SU-DHL-6 (cell line): Measurements from ENCODE around the gene KIDINS220.

Experiments
- H2AFZ ChIP-seq: fragments of 200-600 bp; sonication (generic); 2 replicates; pipeline ENCODE4 v1.6.1; 2014; ENCODE audit warnings: low read depth, mild to moderate bottlenecking, moderate library complexity, mixed read lengths, antibody characterized with exemption, low read length; ENCODE audit not compliant: severe bottlenecking
- H3F3A ChIP-seq: fragments of 200-600 bp; shearing (Covaris generic); 2 replicates; pipeline ENCODE4 v1.6.0; 2016; ENCODE audit warnings: antibody characterized with exemption, mild to moderate bottlenecking; ENCODE audit not compliant: insufficient read depth
- H3K27ac ChIP-seq: fragments of 200-600 bp; sonication (generic); 2 replicates; pipeline ENCODE4 v1.5.1; 2016; ENCODE audit warnings: low read depth, mild to moderate bottlenecking, low read length, moderate library complexity, mixed read lengths
- H3K27me3 ChIP-seq: fragments of 200-600 bp; sonication (generic), shearing (Covaris generic); 2 replicates; pipeline ENCODE4 v1.6.0; 2014; ENCODE audit warnings: mild to moderate bottlenecking, low read length
- H3K36me3 ChIP-seq: fragments of 200-600 bp; sonication (generic); 2 replicates; pipeline ENCODE4 v1.6.1; 2014; ENCODE audit warnings: mild to moderate bottlenecking, low read length, mixed read lengths
- H3K4me2 ChIP-seq: fragments of 300-600, 200-600 bp; shearing (Covaris generic), sonication (generic); 2 replicates; pipeline ENCODE4 v1.6.0; 2014; ENCODE audit warnings: low read length, low read depth, mild to moderate bottlenecking; ENCODE audit not compliant: poor library complexity, severe bottlenecking
- H3K4me3 ChIP-seq: fragments of 200-600 bp; sonication (generic); 2 replicates; pipeline ENCODE4 v1.5.1; 2014; ENCODE audit warnings: antibody characterized with exemption, low read length, mild to moderate bottlenecking, mixed read lengths; ENCODE audit not compliant: insufficient read depth, poor library complexity, severe bottlenecking
- H3K79me2 ChIP-seq: fragments of 200-600 bp; sonication (generic); 2 replicates; pipeline ENCODE4 v1.6.1; 2014; ENCODE audit warnings: mild to moderate bottlenecking, low read length, moderate library complexity; ENCODE audit not compliant: insufficient read depth
- H3K9ac ChIP-seq: fragments of 200-600 bp; sonication (generic); 2 replicates; pipeline ENCODE4 v1.7.0; 2014; ENCODE audit warnings: mild to moderate bottlenecking, low read length
- H3K9me2 ChIP-seq: fragments of 200-600 bp; sonication (generic); replicated peaks from 2 replicates; pipeline ENCODE4 v1.6.1; 2014; ENCODE audit warnings: low read length; ENCODE audit not compliant: insufficient read depth
- H3K9me3 ChIP-seq: fragments of 200-600 bp; sonication (generic); 2 replicates; pipeline ENCODE4 v1.6.1; 2014; ENCODE audit warnings: low read length, mixed read lengths; ENCODE audit not compliant: insufficient read depth
- H4K20me1 ChIP-seq: fragments of 200-600 bp; sonication (generic); 2 replicates; pipeline ENCODE4 v1.6.1; 2014; ENCODE audit warnings: low read depth, mild to moderate bottlenecking, antibody characterized with exemption, low read length, moderate library complexity, mixed read lengths
- EZH2phosphoT487 ChIP-seq: fragments of 200-600 bp; sonication (generic), shearing (Covaris generic); conservative IDR thresholded peaks from 2 replicates; pipeline ENCODE4 v1.6.1; 2018; ENCODE audit warnings: mild to moderate bottlenecking, antibody characterized with exemption, low read length, moderate library complexity, mixed read lengths
- TF ChIP-seq, protein P1 (sequence below): fragments of 200-600 bp; sonication (generic); IDR thresholded peaks from one replicate; pipeline ENCODE4 v1.5.1; 2017; ENCODE audit warnings: antibody characterized with exemption, mild to moderate bottlenecking, low read length, moderate library complexity; ENCODE audit not compliant: insufficient read depth, poor library complexity, severe bottlenecking

KIDINS220 gene

DNA sequence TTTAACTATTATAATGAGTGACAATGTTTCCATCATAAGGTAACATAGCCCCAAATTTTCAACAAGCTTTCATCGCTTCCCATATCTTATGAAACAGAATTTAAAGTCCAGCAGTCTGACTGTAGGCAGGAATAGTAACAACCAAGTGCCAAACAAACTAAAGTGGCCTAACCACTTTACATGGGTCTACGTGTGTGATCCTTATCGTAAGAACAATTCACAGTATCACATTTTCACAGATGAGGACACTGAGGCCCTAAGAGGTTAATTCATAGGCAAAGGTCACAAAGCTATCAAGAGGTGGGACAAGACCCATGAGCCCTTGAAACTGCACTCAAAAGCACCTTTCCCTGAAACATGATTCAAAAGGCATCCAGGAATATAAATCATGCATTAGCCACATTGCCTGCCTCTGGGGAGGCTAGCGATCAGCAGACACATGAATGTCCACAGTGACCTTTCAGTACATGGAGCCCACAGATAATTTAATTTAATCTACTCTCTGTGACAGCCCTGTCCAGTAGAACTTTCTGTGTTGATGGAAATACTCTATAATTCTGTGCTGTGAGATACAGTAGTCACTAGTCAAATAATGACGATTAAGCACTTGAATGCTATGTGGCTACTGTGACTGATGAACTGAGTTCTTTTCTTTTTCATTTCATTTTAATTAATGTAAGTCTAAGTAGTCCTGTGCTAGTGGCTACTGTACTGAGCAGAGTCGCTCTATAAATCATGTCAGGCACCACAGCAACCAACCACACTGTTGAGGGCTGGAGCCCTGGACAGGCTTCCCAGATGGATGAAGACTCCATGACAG is 30.3 kb downstream of the KIDINS220 start:
- Histone ChIP-seq H3K9me3 (no peaks in the 10 kb centered on the region), H3K4me3 (no peak overlapping the region), H3K27me3 (no peaks in the 10 kb centered on the region), H3F3A (no peaks in the 10 kb centered on the region), H2AFZ (no peak overlapping the region), H3K27ac (no peak overlapping the region), H3K9ac (no peak overlapping the region), H4K20me1 (no peaks in the 10 kb centered on the region), H3K4me2 (no peak overlapping the region), H3K79me2 (no peaks in the 10 kb centered on the region), H3K9me2 (no peaks in the 10 kb centered on the region), H3K36me3 (no peaks in the 10 kb centered on the region)
- no peak for TF ChIP-seq EZH2phosphoT487
- TF ChIP-seq, protein P1, sequence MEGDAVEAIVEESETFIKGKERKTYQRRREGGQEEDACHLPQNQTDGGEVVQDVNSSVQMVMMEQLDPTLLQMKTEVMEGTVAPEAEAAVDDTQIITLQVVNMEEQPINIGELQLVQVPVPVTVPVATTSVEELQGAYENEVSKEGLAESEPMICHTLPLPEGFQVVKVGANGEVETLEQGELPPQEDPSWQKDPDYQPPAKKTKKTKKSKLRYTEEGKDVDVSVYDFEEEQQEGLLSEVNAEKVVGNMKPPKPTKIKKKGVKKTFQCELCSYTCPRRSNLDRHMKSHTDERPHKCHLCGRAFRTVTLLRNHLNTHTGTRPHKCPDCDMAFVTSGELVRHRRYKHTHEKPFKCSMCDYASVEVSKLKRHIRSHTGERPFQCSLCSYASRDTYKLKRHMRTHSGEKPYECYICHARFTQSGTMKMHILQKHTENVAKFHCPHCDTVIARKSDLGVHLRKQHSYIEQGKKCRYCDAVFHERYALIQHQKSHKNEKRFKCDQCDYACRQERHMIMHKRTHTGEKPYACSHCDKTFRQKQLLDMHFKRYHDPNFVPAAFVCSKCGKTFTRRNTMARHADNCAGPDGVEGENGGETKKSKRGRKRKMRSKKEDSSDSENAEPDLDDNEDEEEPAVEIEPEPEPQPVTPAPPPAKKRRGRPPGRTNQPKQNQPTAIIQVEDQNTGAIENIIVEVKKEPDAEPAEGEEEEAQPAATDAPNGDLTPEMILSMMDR, result no peak

DNA sequence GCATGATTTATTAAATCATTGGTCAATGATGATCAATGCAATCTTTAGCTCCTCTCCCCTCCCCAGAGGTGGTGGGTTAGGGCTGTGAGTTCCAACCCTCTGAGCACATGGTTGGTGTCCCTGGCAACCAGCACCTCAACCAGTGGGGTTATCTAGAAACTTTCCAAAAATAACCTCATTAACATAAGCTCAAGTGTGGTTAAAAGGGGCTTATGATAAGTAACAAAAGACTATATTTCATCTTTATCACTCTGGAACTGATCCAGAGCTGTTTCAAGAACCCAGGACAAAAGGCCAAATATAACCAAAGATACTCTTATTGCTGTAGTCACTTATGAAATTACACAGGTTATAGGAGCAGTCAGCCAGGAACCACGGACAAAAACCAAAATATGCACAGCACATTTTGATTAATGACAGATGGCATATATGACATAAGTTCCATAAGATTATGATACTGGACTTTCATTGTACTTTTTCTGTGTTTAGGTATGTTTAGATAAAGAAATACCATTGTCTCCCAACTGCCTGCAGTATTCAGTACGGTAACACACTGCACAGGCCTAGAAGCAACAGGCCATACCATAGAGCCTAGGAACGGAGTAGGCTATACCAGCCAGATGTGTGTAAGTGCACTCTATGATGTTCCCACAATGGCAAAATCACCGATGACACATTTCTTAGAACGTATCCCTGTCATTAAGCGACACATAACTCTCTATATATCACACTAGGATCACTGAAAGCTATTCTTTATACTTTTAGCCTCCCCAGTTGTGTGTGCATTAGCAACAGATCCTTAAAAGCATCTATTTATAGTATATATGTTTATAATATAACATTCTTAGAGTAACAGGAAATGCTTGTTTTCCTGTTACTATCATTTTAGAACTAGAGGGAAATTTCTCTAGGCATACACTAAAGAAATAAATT is 31.9 kb downstream of the KIDINS220 start:
- H3K9ac ChIP-seq, result no peak overlapping the region
- no peak overlapping the region for H3K4me3 ChIP-seq
- H3F3A ChIP-seq, result no peaks in the 10 kb centered on the region
- H2AFZ ChIP-seq, result no peak overlapping the region
- no peak overlapping the region for H3K27ac ChIP-seq
- no peaks in the 10 kb centered on the region for H3K27me3 ChIP-seq
- no peaks in the 10 kb centered on the region for H3K9me3 ChIP-seq
- no peaks in the 10 kb centered on the region for H3K79me2 ChIP-seq
- no peak overlapping the region for H3K4me2 ChIP-seq
- H3K36me3 ChIP-seq, result no peaks in the 10 kb centered on the region
- H4K20me1 ChIP-seq, result no peaks in the 10 kb centered on the region
- no peaks in the 10 kb centered on the region for H3K9me2 ChIP-seq
- TF ChIP-seq, protein P1, result no peak
- TF ChIP-seq EZH2phosphoT487, result no peak

DNA sequence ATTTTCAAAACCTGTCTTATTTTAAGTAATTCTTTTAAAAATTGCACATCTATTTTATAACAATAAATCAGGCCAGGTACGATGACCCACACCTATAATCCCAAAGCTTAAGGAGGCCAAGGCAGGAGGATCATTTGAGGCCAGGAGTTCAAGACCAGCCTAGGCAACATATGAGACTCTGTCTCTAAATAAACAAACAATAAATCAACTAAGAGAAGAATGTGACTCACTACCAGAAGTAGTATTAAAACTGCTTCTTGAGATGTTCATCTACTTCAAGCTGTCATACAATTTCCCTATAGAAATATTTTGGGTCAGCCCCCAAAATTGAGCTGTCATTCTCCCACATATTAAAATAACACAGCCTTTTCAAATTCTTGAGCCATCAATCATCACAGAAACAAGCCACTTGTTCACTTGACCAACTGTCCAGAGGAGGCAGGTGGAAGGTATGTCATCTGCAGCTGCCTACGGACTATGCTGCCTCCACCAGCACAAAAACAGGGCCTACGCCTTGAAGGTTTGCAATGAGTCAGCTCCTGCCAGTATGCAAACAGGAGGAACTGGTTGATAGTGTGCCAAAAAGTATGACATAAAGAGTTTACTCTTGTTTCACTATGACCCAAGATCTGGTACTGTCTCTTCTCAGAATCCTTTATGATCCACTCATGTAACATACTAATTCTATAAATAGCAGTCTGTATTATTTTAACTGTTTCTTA is 33.6 kb downstream of the KIDINS220 start:
- TF ChIP-seq, protein P1, result no peak
- no peak for TF ChIP-seq EZH2phosphoT487
- H3K27me3 ChIP-seq, result no peaks in the 10 kb centered on the region
- no peak overlapping the region for H3K4me3 ChIP-seq
- H3F3A ChIP-seq, result no peaks in the 10 kb centered on the region
- no peaks in the 10 kb centered on the region for H3K79me2 ChIP-seq
- no peaks in the 10 kb centered on the region for H3K36me3 ChIP-seq
- H3K4me2 ChIP-seq, result no peak overlapping the region
- H4K20me1 ChIP-seq, result no peaks in the 10 kb centered on the region
- H3K9me2 ChIP-seq, result no peaks in the 10 kb centered on the region
- no peak overlapping the region for H2AFZ ChIP-seq
- no peak overlapping the region for H3K9ac ChIP-seq
- H3K27ac ChIP-seq, result no peak overlapping the region
- H3K9me3 ChIP-seq, result no peaks in the 10 kb centered on the region
